ENCODE data around the gene GCSAM.
"Not testable (repeated sequence)": the region's sequence is repeated elsewhere in the genome, so short reads cannot be mapped to it uniquely, and the experiment has no call there.

The GCSAM gene

GRCh38 chr3:112097378-112097777 is 35.7 kb downstream of the GCSAM start:
- DNase-seq, result no peak

GRCh38 chr3:112096176-112096575 is 36.9 kb downstream of the GCSAM start:
- DNase-seq, result no peak

GRCh38 chr3:112095731-112096130 is 37.3 kb downstream of the GCSAM start:
- no peak for DNase-seq

GRCh38 chr3:112093180-112093522 is 39.9 kb downstream of the GCSAM start:
- DNase-seq, result no peak

GRCh38 chr3:112092496-112093179 is 40.4 kb downstream of the GCSAM start:
- DNase-seq, result no peak

GRCh38 chr3:112090887-112091586 is 42.0 kb downstream of the GCSAM start:
- no peak for DNase-seq

GRCh38 chr3:112089956-112090886 is 42.8 kb downstream of the GCSAM start:
- DNase-seq, result no peak

- no peak for DNase-seq
Observed at GRCh38 chr3:112088944-112089343, 44.1 kb downstream of the GCSAM start.

GRCh38 chr3:112087746-112088145 is 45.3 kb downstream of the GCSAM start:
- no peak for DNase-seq

- DNase-seq, result no peak
Observed at GRCh38 chr3:112086875-112087524, 46.0 kb downstream of the GCSAM start.

GRCh38 chr3:112086076-112086854 is 46.8 kb downstream of the GCSAM start, which contains the start of gene C3orf52:
TSS of gene C3orf52 (plus strand) at chr3:112086389. CDS start at chr3:112086408, 19 bp downstream.
- no peak for DNase-seq

- DNase-seq, result no peak
Observed at GRCh38 chr3:112085735-112086075, 47.3 kb downstream of the GCSAM start.

- no peak for DNase-seq
Observed at GRCh38 chr3:112084980-112085705, 47.9 kb downstream of the GCSAM start.

GRCh38 chr3:112083239-112083638 is 49.8 kb downstream of the GCSAM start:
- DNase-seq, result no peak

GRCh38 chr3:112078125-112079083 is 54.6 kb downstream of the GCSAM start:
- DNase-seq, result no peak

- no peak for DNase-seq
Observed at GRCh38 chr3:112074616-112075497, 58.2 kb downstream of the GCSAM start.

GRCh38 chr3:112074006-112074405 is 59.0 kb downstream of the GCSAM start:
- no peak for DNase-seq

- not testable (repeated sequence) for DNase-seq
Observed at GRCh38 chr3:112072387-112073060, 60.5 kb downstream of the GCSAM start.

Data from NK-92 treated with Interleukin-12 subunit alpha and Interleukin-12 subunit beta, amount 100 ng/mL, for 24 hours (cell line).